GM19043 (cell line): Measurements from ENCODE around the gene GRAP2.

Experiments
- ATAC-seq: cut with Tn5 transposase; IDR thresholded peaks from one replicate; pipeline ENCODE4 v1.9.1; 2021; ENCODE audit warnings: low read depth; ENCODE audit not compliant: unreplicated experiment

Gene GRAP2

GRCh38 chr22:40007853-40008710 is 107.2 kb downstream of the GRAP2 start:
- no peak for ATAC-seq

DNA sequence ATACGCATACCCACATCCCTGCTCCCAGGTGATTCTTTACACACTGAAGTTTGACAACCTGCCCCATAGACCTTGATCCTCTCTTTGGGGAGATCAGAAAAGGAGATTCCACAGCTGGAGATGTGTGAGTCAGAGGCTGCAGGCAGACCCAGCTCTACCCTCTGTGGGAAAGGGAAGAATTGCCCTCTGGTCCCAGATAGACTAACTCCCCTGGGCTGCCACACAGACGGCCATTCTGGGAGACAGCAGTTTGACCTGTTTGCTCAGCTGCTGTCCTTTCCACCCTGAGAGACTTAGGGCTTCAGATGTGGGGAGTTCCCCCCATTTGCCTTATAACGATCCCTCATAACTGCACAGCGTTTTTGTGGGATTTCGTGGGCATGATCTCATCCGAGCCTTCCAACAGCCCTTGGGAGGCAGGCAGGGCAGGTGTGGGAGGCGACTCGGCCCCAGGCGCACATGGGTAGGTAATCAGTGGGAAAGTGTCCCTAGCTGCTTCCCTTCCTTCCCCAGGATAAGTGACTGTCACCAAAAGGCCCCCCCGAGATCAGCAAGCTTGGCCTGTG is 107.9 kb downstream of the GRAP2 start:
- no peak for ATAC-seq

DNA sequence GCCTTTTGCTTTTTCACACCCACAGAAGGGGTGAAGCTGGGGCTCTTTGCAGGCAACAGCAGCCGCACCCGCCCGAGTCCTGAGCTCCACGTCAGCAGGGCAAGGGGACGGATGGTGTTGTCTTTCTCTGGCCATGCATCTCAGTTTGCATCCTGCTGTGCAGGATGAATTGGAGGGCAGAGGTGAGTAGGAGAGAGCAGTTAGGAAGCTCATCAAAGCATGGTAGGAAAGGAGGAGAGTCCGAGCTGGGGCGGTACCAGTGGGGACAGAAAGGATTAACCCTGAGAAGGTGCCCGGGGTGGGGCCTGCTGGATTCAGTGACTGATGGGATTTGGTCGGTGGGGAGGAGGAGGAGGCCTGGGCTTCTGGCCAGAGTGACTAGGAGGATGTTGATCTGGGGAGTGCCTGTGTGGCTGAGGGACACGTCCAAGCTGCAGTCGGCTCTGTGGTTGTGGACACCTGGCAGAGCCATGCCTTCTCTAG is 108.4 kb downstream of the GRAP2 start:
- no peak for ATAC-seq

DNA sequence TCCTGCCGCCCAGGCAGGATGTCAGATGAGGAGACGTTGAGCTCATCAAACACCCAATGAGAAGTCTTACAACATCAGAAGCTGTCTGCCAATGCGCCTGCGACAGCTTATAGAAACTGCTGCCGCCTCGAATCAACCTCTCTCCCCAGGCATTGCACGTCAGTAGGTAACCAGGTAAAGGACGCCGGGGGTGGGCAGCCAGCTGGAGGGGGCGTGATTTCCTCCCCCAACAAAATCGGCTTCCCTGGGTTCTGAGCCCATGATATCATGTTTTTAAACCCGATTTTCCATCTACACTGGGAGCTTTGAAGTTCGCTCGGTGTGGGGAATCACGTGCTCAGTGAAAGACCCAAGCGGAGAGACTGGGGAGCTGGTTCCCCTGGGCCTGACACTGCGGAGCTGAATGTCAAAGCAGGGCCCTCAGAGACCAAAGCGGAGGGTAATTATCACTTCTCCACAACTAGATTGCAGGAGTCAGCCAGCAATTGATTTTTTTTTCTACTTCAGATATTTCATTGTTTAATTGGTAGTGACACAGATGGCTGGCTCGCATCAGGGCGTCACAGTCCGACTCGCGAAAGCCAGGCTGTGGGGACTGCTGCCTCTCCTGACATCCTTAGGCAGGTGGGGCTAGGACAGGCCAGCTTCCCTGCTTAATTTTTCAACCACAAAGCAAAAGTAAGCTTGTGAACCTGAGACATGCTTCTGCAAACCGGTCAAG is 109.2 kb downstream of the GRAP2 start:
- no peak for ATAC-seq

DNA sequence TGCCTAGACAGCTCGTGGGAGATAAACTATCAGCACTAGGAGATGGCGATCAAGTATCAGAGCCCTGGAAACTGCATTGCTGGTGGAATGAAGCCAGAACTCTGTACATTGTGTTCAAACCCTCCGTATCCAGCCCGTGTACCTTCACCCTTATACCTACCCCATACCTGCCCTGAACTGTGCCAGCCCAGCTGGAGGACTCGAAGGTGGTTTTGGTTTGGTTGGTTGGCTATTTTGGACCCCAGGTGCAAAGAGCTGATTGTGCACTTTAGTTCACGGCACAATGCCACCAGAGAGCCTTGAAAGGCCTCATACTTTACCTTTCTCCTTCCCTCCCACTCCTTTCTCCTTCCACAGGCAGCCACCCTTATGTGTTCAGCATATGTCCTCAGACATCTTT is 109.9 kb downstream of the GRAP2 start:
- ATAC-seq, result no peak

GRCh38 chr22:40014667-40015248 is 113.9 kb downstream of the GRAP2 start:
- ATAC-seq, result no peak

- no peak for ATAC-seq
Observed at GRCh38 chr22:40015358-40015976, 114.6 kb downstream of the GRAP2 start.

DNA sequence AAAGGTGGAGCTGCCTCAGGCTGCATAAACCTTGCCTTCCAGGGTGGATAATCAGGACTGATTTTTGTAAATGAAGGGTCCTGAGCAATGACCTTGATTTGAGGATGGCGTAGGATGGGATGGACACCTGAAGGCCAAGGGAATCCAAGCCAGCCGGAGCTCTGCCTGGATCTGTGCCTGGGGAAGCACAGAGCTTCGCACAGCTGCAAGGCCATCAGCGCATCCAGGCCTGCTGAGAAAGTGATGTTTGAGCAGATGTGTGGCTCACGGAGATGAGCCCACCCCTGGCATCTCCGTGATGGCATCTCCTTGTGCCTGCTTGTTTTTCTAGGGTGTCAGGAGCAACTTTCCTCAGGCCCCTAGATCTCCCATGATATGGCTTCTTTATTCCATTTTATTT is 117.2 kb downstream of the GRAP2 start:
- no peak for ATAC-seq

- ATAC-seq, result no peak
Observed at GRCh38 chr22:40019100-40019499, 118.2 kb downstream of the GRAP2 start.

GRCh38 chr22:40020956-40021355 is 120.1 kb downstream of the GRAP2 start:
- ATAC-seq, result no peak

DNA sequence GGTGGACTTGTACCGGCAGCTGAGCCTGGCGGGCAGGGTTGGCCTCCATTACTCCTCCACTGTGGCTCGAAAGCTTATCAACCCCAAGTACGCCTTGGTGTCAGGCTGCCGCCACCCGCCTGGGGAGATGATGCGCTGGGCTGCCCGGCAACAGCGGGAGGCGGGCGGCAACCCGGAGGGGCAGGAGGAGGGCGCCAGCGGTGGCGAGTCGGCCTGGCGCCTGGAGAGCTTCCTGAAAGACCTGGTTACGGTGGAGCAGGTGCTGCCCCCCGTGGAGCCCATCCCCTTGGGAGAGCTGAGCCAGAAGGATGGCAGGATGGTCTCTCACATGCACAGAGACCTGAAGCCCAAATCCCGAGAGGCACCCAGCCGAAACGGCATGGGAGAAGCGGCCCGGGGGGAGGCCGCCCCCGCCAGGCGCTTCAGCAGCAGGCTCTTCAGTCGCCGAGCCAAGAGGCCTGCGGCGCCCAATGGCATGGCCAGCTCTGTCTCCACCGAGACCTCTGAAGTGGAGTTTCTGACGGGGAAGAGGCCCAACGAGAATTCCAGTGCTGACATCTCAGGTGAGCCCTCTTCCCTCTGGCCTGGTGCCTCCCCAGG is 120.6 kb downstream of the GRAP2 start:
- no peak for ATAC-seq

- ATAC-seq, result no peak
Observed at GRCh38 chr22:40022536-40023240, 121.8 kb downstream of the GRAP2 start.
